Activated naive CD4-positive, alpha-beta T cell treated with Interleukin-2 at 50 U/mL for 16 hours (primary cell): ENCODE results near the gene KRTAP20-2.

ENCODE experiments used
- DNase-seq: peaks from one replicate; pipeline ENCODE4 v3.0.0-alpha.2; 2020

Gene KRTAP20-2

DNA sequence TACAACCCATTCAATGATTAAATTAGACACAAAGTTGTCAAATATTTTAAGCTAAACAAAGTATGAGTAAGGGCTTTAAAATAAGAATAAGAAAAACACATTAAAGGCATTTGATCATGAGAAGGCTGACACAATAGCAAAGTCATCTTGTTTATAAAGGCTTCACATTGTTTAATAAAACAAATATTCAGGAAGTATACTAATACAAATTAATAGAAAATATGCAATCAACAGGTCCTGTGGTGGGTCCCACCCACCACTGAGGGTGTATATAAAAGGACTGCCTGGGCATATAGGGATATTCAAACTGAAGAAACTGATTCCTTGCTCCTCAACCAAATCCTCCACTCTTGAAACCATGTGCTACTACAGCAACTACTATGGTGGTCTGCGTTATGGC is at the start of gene KRTAP20-2:
KRTAP20-2 (plus strand) TSS at position 301 of the 400 bp plus-strand sequence; CDS start at position 359, 58 bp downstream.
- no peak for DNase-seq

DNA sequence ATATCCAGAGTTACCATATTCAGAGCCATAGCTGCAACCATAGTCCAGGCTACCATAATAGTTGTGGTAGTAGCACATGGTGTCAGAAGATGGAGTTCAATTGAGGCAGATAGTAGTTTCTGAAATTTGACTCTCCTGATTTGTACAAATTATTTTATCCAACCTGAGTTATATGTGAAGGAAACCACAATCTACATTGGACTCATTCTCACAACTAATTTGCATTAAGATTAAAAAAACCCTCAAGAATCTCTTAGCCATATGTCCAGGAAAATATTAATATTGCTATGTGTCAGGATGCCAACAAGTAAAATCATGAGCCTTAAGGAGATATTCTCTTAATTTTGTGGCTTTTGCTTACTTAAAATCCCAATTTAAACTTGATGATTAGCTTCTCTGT is 44.7 kb upstream of the KRTAP20-2 start, which contains the start of gene KRTAP22-2:
KRTAP22-2 (minus strand) TSS at position 101 of the 400 bp plus-strand sequence.
- DNase-seq = no peak

GRCh38 chr21:30592140-30592539 is 42.9 kb upstream of the KRTAP20-2 start, which contains the start of gene KRTAP6-3:
KRTAP6-3 (plus strand) TSS chr21:30592440; CDS start chr21:30592446, 6 bp downstream.
- no peak for DNase-seq

DNA sequence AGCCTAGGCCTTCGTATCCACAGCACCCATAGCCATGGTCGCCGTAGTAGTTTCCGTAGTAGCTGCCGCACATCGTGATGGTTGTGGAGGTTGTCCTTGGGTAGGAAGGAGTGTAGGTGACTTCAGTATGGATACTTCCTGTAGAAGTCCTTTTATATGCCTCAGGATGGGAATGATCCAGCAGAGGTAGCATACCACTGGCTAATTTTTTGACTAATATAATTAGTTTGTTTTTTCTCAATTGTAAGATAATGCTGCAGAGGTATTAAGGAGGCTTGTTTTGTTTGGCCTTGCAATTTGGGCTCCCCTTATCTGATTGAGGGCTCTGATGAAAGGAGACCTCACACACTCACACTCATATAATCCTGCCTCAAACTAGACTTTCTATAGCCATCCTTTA is 36.2 kb upstream of the KRTAP20-2 start, which contains the start of gene KRTAP6-2:
KRTAP6-2 (minus strand) TSS at position 101 of the 400 bp plus-strand sequence; CDS start at position 73, 28 bp downstream.
- no peak for DNase-seq

- DNase-seq = no peak
Measured at GRCh38 chr21:30600787-30601186, 34.2 kb upstream of the KRTAP20-2 start, which contains the start of gene KRTAP22-1. KRTAP22-1 (plus strand) TSS chr21:30601087.

- no peak for DNase-seq
Measured at GRCh38 chr21:30605968-30606367, 29.0 kb upstream of the KRTAP20-2 start.

DNA sequence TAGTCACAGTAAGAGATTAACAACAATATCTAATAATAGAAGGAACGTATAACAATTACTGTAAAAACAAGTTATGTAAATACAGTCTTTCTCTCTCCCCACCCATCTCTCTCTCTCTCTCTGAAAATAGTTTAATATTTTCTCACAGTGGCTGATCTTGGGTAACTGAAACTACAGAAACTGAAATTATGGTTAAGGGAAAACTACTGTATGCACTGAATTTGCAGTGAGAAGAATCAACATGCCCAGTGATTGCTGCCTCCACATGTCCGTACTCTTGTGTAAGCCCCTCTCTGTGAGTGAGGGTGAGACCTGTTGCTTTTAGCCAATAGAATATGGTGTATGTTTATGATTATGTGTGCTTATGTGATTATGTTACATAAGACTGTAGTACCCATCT is 22.9 kb upstream of the KRTAP20-2 start:
- DNase-seq = no peak

DNA sequence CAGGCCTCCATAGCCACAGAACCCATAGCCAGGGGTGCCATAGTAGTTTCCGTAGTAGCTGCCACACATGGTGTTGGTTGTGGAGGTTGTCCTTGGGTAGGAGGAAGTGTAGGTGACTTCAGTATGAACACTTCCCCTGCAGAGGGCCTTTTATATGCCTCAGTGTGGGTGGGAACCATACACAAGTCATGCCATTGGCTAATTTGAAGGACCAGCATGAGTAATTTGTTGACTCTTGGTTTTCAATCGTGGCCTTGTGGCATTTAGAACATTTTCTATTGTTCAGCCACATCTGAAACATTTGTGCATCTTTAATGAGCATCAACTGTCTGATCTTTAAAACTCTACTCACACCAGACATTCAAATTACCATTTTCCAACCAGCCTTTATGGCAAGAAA is 21.2 kb upstream of the KRTAP20-2 start, which contains the start of gene KRTAP6-1:
KRTAP6-1 (minus strand) TSS at position 95 of the 400 bp plus-strand sequence; CDS start at position 69, 26 bp downstream.
- DNase-seq = no peak

GRCh38 chr21:30615199-30615598 is 19.8 kb upstream of the KRTAP20-2 start:
- no peak for DNase-seq

- DNase-seq = no peak
Measured at GRCh38 chr21:30616125-30616524, 18.9 kb upstream of the KRTAP20-2 start, which contains the start of gene KRTAP20-1. KRTAP20-1 (plus strand) TSS chr21:30616425; CDS start chr21:30616455, 30 bp downstream.

GRCh38 chr21:30620080-30620479 is 14.9 kb upstream of the KRTAP20-2 start:
- no peak for DNase-seq

DNA sequence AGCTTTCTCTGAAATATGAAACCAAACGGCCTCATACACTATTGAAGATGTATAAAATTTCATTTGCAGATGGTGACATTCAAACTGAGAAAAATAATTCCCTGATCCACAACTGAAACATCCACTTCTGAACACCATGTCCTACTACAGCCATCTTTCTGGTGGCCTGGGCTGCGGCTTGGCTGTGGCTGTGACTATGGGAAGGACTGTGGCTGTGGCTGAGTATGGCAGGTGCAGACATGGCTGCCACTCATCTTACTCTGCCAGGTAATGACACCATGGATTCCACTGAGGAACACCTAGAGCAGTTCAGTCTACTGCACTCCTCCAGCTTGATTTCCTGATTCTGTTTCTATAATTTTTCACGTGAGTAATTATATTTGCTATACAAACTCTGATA is 14.5 kb upstream of the KRTAP20-2 start, which contains the start of gene KRTAP20-4:
KRTAP20-4 (plus strand) TSS at position 106 of the 400 bp plus-strand sequence.
- DNase-seq = no peak

GRCh38 chr21:30623362-30623761 is 11.6 kb upstream of the KRTAP20-2 start:
- DNase-seq = no peak

DNA sequence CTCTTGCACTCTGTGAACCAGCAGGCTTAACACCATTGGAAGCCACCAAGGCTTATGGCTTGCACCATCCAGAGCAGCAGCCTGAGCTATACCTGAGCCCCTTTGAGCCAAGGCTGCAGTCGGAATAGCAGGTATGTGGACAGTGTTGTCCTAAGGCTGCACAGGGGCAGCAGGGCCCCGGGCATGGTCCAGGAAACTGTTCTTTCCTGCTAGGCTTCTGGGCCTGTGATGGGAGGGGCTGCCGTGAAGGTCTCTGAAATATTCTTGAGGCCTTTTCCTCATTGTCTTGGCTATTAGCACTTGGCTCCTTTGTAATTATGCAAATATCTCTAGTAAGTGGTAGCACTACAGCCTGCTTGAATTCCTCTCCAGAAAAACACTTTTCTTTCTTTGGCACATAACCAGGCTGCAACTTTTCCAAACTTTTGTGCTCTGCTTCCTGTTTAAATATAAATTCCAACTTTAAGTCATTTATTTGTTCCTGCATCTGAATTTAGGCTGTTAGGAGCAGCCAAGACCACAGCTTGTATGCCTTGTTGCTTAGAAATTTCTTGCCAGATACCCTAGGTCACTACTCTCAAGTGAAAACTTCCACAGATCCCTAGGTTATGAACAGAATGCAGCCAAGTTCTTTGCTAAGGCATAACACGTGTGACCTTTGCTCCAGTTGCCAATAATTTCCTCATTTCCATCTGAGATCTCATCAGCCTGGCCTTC is 9.4 kb upstream of the KRTAP20-2 start:
- DNase-seq = no peak

DNA sequence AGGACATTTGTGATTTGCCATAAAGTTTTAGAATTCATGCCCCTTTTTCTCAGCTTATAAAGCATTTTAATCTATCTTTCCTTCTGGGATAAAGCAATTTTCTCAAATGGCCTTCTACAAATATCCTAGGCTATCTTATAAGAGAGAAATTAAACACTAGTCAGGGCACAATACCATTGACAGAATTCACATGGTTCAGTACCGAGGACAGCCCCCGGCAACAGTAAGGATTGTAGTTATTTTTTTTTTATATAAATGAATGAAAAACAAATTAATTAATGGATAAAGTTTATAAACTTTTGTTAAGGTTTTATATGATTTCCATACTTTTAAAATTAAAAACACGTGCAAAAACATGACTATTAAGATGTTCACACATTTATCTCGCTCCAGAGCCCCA is 6.9 kb upstream of the KRTAP20-2 start:
- no peak for DNase-seq

- no peak for DNase-seq
Measured at GRCh38 chr21:30629200-30629599, 5.8 kb upstream of the KRTAP20-2 start.

- DNase-seq = no peak
Measured at GRCh38 chr21:30638686-30639085, 3.7 kb downstream of the KRTAP20-2 start.

GRCh38 chr21:30642564-30642963 is 7.6 kb downstream of the KRTAP20-2 start, which contains the start of gene KRTAP20-3:
KRTAP20-3 (plus strand) TSS chr21:30642864.
- no peak for DNase-seq

- no peak for DNase-seq
Measured at GRCh38 chr21:30646904-30647414, 12.0 kb downstream of the KRTAP20-2 start.

- no peak for DNase-seq
Measured at GRCh38 chr21:30652891-30653290, 17.9 kb downstream of the KRTAP20-2 start.

- DNase-seq = no peak
Measured at GRCh38 chr21:30668776-30669175, 33.8 kb downstream of the KRTAP20-2 start.

- no peak for DNase-seq
Measured at GRCh38 chr21:30672985-30673650, 38.1 kb downstream of the KRTAP20-2 start.

- DNase-seq = no peak
Measured at GRCh38 chr21:30674312-30674711, 39.3 kb downstream of the KRTAP20-2 start.
